Endodermal cell (in vitro differentiated cells): Measurements from ENCODE around the gene SPPL3. TPM values are rescaled to one million over a fixed set of nuclear protein-coding genes. Genes with fewer than 3 reads are reported as not detected.

Experiments
- DNase-seq: peaks from one replicate; pipeline ENCODE4 v3.0.0-alpha.2; 2017
- H3K27ac ChIP-seq: 2 replicates; pipeline ENCODE4 v1.5.1; 2013; ENCODE audit warnings: mild to moderate bottlenecking, low read depth, low read length, moderate library complexity
- H3K27me3 ChIP-seq: 2 replicates; pipeline ENCODE4 v1.6.1; 2013; ENCODE audit warnings: mild to moderate bottlenecking, low read length, moderate library complexity; ENCODE audit not compliant: insufficient read depth, control insufficient read depth, poor library complexity, severe bottlenecking
- H3K36me3 ChIP-seq: 2 replicates; pipeline ENCODE4 v1.7.0; 2013; ENCODE audit warnings: mild to moderate bottlenecking, low read length, moderate library complexity; ENCODE audit not compliant: control insufficient read depth, insufficient read depth
- H3K4me1 ChIP-seq: one replicate; pipeline ENCODE4 v1.7.0; 2013; ENCODE audit warnings: low read length; ENCODE audit not compliant: control insufficient read depth, insufficient read depth
- H3K4me3 ChIP-seq: 2 replicates; pipeline ENCODE4 v1.5.1; 2013; ENCODE audit warnings: mild to moderate bottlenecking, low read length, moderate library complexity
- H3K9ac ChIP-seq: 2 replicates; pipeline ENCODE4 v1.6.1; 2013; ENCODE audit warnings: mild to moderate bottlenecking, low read length, moderate library complexity; ENCODE audit not compliant: poor library complexity, severe bottlenecking; ENCODE audit errors: extremely low read depth
- H3K9me3 ChIP-seq: 2 replicates; pipeline ENCODE4 v1.6.1; 2013; ENCODE audit warnings: mild to moderate bottlenecking, low read length, moderate library complexity; ENCODE audit not compliant: control insufficient read depth
- H3K27ac Mint-ChIP-seq: 2 replicates; pipeline ENCODE4 v1.8.0; 2020; ENCODE audit warnings: mixed read lengths
- H3K27me3 Mint-ChIP-seq: 2 replicates; pipeline ENCODE4 v1.8.0; 2021; ENCODE audit warnings: mild to moderate bottlenecking, mixed read lengths; ENCODE audit not compliant: insufficient read depth
- H3K36me3 Mint-ChIP-seq: 2 replicates; pipeline ENCODE4 v1.8.0; 2020; ENCODE audit warnings: low read depth, mixed read lengths
- H3K4me1 Mint-ChIP-seq: 2 replicates; pipeline ENCODE4 v1.8.0; 2020; ENCODE audit warnings: mixed read lengths
- H3K4me3 Mint-ChIP-seq: 2 replicates; pipeline ENCODE4 v1.8.0; 2020; ENCODE audit warnings: mild to moderate bottlenecking, moderate library complexity, mixed read lengths
- H3K9me3 Mint-ChIP-seq: 2 replicates; pipeline ENCODE4 v1.8.0; 2020; ENCODE audit warnings: mild to moderate bottlenecking, mixed read lengths
- CTCF ChIP-seq: fragments of 200-600 bp; sonication (generic); conservative IDR thresholded peaks from 2 replicates; pipeline ENCODE4 v1.5.0; 2021; ENCODE audit warnings: antibody characterized with exemption, mild to moderate bottlenecking
- WGBS, 2 experiments: methylation state at CpG; one replicate each; pipeline versions ENCODE4 v1.1.5 to v1.1.7; 2013; ENCODE audit warnings: missing lambda C conversion rate in 2 of 2, mixed read lengths in 1 of 2; ENCODE audit not compliant: insufficient coverage in 1 of 2, insufficient read length in 1 of 2; 5-methylcytosine and 5-hydroxymethylcytosine counted together
- total RNA-seq, 2 donors: library from RNA; stranded (reverse); fragmentation: NEBNext Ultra II Directional in 1 of 2; extraction: Animal tissue kit (Norgen Biotek cat#: 25700) in 1 of 2; gene quantifications; 2 replicates in 1 of 2; 3 replicates in 1 of 2; pipeline ENCODE4 v1.2.1, GENCODE V29; 2021

Gene SPPL3
- total RNA-seq, 2 donors from 2014 or later: 41.1 to 46.8 TPM

DNA sequence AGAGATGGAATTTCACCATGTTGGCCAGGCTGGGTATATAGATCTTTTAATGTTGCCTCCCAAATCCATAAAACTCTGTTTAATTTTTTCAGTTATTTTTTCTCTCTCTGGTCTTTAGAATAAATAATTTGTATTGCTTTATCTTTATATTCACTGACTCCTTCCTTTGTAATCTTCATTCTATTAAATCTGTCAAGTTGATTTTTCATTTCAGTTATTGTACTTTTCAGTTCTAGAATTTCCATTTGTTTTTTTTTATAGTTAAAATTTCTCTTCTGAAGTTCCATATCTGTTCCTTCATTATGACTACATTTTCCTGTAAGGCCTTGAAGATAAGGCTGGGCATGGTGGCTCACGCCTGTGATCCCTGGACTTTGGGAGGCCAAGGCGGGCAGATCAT, 13.6 kb upstream of the SPPL3 start:
- H3K4me3 Mint-ChIP-seq: no peak overlapping the region
- no peaks in the 10 kb centered on the region for H3K36me3 Mint-ChIP-seq
- H3K4me1 Mint-ChIP-seq: no peaks in the 10 kb centered on the region

DNA sequence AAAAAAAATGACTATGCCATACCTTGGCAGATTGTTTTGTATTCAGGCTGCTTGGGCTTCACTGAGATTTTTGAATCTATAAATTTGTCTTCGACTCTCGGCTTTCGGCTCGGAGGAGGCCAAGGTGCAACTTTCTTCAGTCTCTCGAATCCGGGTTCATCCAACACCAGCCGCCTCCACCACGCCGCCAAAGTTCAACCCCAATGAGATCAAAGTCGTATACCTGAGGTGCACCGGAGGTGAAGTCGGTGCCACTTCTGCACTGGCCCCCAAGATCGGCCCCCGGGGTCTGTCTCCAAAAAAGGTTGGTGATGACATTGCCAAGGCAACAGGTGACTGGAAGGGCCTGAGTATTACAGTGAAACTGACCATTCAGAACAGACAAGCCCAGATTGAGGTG, 12.4 kb upstream of the SPPL3 start:
- H3K36me3 ChIP-seq: no peaks in the 10 kb centered on the region
- peaks cover 20% of the 10 kb centered on the region for H3K9me3 Mint-ChIP-seq
- H3K4me1 Mint-ChIP-seq: no peaks in the 10 kb centered on the region
- TF ChIP-seq CTCF: no peak
- H3K4me3 Mint-ChIP-seq: no peak overlapping the region
- no peaks in the 10 kb centered on the region for H3K4me1 ChIP-seq
- no peak overlapping the region for H3K9ac ChIP-seq
- WGBS, 2 experiments: 92 to 94% methylated on average over 14 of the region's 14 CpGs
- H3K4me3 ChIP-seq: no peak overlapping the region
- H3K27ac ChIP-seq: no peak overlapping the region
- H3K27ac Mint-ChIP-seq: no peak overlapping the region
- peak; percentile 3 for DNase-seq
- H3K27me3 Mint-ChIP-seq: peaks cover 3% of the 10 kb centered on the region
- H3K27me3 ChIP-seq: no peaks in the 10 kb centered on the region
- H3K9me3 ChIP-seq: peaks cover 9% of the 10 kb centered on the region
- H3K36me3 Mint-ChIP-seq: no peaks in the 10 kb centered on the region

More for the DNA sequence above, 13.6 kb upstream of the SPPL3 start:
- no peak overlapping the region for H3K4me3 ChIP-seq
- H3K4me1 ChIP-seq: no peaks in the 10 kb centered on the region
- TF ChIP-seq CTCF: no peak
- no peak overlapping the region for H3K27ac Mint-ChIP-seq
- H3K27me3 Mint-ChIP-seq: peaks cover 3% of the 10 kb centered on the region
- 90 to 100% methylated on average over 1 to 2 of the region's 2 CpGs for WGBS, 2 experiments
- DNase-seq: no peak
- H3K9ac ChIP-seq: no peak overlapping the region
- H3K27ac ChIP-seq: no peak overlapping the region
- H3K9me3 ChIP-seq: peaks cover 9% of the 10 kb centered on the region
- H3K27me3 ChIP-seq: no peaks in the 10 kb centered on the region
- H3K9me3 Mint-ChIP-seq: peaks cover 20% of the 10 kb centered on the region
- no peaks in the 10 kb centered on the region for H3K36me3 ChIP-seq

DNA sequence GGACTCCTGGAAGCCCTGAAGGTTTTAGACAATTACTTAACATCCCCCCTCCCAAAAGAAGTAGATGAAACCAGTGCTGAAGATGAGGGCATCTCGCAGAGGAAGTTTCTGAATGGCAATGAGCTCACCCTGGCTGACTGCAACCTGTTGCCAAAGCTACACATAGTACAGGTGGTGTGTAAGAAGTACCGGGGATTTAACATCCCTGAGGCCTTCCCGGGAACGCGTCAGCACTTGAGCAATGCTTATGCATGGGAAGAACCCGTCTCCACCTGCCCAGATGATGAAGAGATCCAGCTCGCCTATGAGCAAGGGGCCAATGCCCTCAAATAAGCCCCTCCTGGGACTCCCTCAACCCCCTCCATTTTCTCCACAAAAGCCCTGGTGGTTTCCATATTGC, 10.6 kb upstream of the SPPL3 start:
- peaks cover 20% of the 10 kb centered on the region for H3K9me3 Mint-ChIP-seq
- H3K4me1 Mint-ChIP-seq: no peaks in the 10 kb centered on the region
- Histone ChIP-seq H3K9ac (no peak overlapping the region), H3K4me1 (no peaks in the 10 kb centered on the region), H3K36me3 (no peaks in the 10 kb centered on the region), H3K27me3 (no peaks in the 10 kb centered on the region), H3K4me3 (no peak overlapping the region), H3K9me3 (peaks cover 9% of the 10 kb centered on the region), H3K27ac (no peak overlapping the region)
- no peak overlapping the region for H3K4me3 Mint-ChIP-seq
- no peaks in the 10 kb centered on the region for H3K36me3 Mint-ChIP-seq
- peak; percentile 31 for DNase-seq
- H3K27ac Mint-ChIP-seq: no peak overlapping the region
- WGBS, 2 experiments: 92 to 95% methylated on average over 5 to 7 of the region's 7 CpGs
- no peak for TF ChIP-seq CTCF
- peaks cover 2% of the 10 kb centered on the region for H3K27me3 Mint-ChIP-seq
